ENCODE data around the gene ME1. TPM values are rescaled to one million over a fixed set of nuclear protein-coding genes. Genes with fewer than 3 reads are reported as not detected.

The ME1 gene
- total RNA-seq, 1 experiment from 2014 or later = 7.8 TPM

DNA sequence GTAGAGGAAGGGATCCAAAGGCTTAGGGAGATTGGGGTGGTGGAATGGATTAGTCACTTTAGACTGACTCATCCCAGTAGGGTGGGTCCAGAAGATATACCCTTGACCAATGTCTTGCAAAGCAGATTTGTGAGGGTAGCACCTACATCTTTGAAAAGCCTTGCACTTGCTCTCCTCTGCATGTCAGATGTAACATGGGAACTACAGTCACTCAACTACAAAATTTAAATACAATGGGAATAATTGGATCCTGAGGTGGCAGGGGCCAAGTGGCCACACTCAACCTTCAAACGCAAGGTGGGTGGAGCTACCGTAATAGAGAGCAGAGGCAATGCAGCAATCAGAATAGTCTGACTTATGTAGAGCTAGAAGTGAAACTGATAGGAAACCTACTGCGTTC lies 71.2 kb downstream of the ME1 start:
- Histone ChIP-seq H4K5ac (ENCODE audit: insufficient read length, low read depth, low read length) (no peak overlapping the region), H4K20me1 (ENCODE audit: control insufficient read depth, insufficient read depth, insufficient read length) (no peaks in the 10 kb centered on the region), H2BK20ac (ENCODE audit: low read depth, low read length, poor library complexity, severe bottlenecking) (no peak overlapping the region), H3K4ac (ENCODE audit: low read depth, low read length) (no peak overlapping the region), H3K27ac (ENCODE audit: insufficient read length, low read depth, low read length) (no peak overlapping the region), H3K9ac (ENCODE audit: extremely low read depth, insufficient read length, low read length) (no peak overlapping the region), H2BK120ac (ENCODE audit: low read depth, low read length, poor library complexity, severe bottlenecking) (no peak overlapping the region), H3K14ac (ENCODE audit: insufficient read depth, low read length) (no peak overlapping the region), H3K4me1 (ENCODE audit: insufficient read depth, low read length) (no peaks in the 10 kb centered on the region), H4K91ac (ENCODE audit: insufficient read length, low read depth, low read length) (no peak overlapping the region), H3K23ac (ENCODE audit: insufficient read length, low read depth, low read length) (no peak overlapping the region), H2BK15ac (ENCODE audit: low read depth, low read length) (no peak overlapping the region), H3K9me3 (ENCODE audit: control insufficient read depth, low read depth, low read length) (no peaks in the 10 kb centered on the region), H2BK5ac (ENCODE audit: insufficient read length, low read length) (no peak overlapping the region), H3K27me3 (ENCODE audit: insufficient read depth, low read length) (no peaks in the 10 kb centered on the region), H3K23me2 (ENCODE audit: insufficient read length, low read depth, low read length, poor library complexity, severe bottlenecking) (no peaks in the 10 kb centered on the region), H3K4me2 (ENCODE audit: insufficient read depth, insufficient read length, low read length) (no peak overlapping the region), H3T11ph (ENCODE audit: low read length) (no peak overlapping the region), H2BK12ac (ENCODE audit: insufficient read length, low read depth, low read length) (no peak overlapping the region), H3K56ac (ENCODE audit: insufficient read length, low read depth, low read length) (no peak overlapping the region), H3K18ac (ENCODE audit: insufficient read length, low read depth, low read length) (no peak overlapping the region), H2AFZ (ENCODE audit: low read length) (no peak overlapping the region), H3K79me2 (ENCODE audit: insufficient read depth, low read length) (no peaks in the 10 kb centered on the region), H3K79me1 (ENCODE audit: insufficient read depth, low read depth, low read length, poor library complexity, severe bottlenecking) (no peaks in the 10 kb centered on the region), H4K8ac (replicated peaks; ENCODE audit: insufficient read length, low read depth, low read length) (no peak overlapping the region), H2AK5ac (ENCODE audit: insufficient read length, low read length) (no peak overlapping the region)
- DNase-seq = no peak
- H3K27ac Mint-ChIP-seq = no peak overlapping the region
- TF ChIP-seq, protein P1, sequence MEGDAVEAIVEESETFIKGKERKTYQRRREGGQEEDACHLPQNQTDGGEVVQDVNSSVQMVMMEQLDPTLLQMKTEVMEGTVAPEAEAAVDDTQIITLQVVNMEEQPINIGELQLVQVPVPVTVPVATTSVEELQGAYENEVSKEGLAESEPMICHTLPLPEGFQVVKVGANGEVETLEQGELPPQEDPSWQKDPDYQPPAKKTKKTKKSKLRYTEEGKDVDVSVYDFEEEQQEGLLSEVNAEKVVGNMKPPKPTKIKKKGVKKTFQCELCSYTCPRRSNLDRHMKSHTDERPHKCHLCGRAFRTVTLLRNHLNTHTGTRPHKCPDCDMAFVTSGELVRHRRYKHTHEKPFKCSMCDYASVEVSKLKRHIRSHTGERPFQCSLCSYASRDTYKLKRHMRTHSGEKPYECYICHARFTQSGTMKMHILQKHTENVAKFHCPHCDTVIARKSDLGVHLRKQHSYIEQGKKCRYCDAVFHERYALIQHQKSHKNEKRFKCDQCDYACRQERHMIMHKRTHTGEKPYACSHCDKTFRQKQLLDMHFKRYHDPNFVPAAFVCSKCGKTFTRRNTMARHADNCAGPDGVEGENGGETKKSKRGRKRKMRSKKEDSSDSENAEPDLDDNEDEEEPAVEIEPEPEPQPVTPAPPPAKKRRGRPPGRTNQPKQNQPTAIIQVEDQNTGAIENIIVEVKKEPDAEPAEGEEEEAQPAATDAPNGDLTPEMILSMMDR (conservative IDR thresholded peaks at IDR 0.05) = no peak
- peaks cover 1% of the 10 kb centered on the region; the same call in 1 of the 2 replicates for H3K27me3 Mint-ChIP-seq (ENCODE audit: low read depth)
- no CpG with 5 or more reads among the region's 3 CpGs for WGBS (ENCODE audit: extremely low coverage, insufficient read length, low lambda C conversion rate)
- peaks cover 8 to 9% of the 10 kb centered on the region in 2 experiments; a peak in 4 of 5 replicates for H3K9me3 Mint-ChIP-seq
- no peak overlapping the region for H3K4me3 Mint-ChIP-seq
- H3K36me3 Mint-ChIP-seq (ENCODE audit: insufficient read depth in 1 of 3, low read depth in 3 of 3) = peaks cover 8 to 24% (median 17%) of the 10 kb centered on the region in 3 experiments; a peak in 6 of 7 replicates
- no peaks in the 10 kb centered on the region for H3K4me1 Mint-ChIP-seq
